HepG2 (cell line): ENCODE results near the gene CADPS. TPM values are rescaled to one million over a fixed set of nuclear protein-coding genes. Genes with fewer than 3 reads are reported as not detected.

ENCODE experiments used
- CREB1 ChIP-seq, 2 experiments: fragments of 450-650 bp in 1 of 2; IDR thresholded peaks; 2 replicates each; pipeline ENCODE4 v1.6.1; 2016 to 2017; ENCODE audit warnings: control low read depth in 1 of 2, mild to moderate bottlenecking in 1 of 2, missing compliant biosample characterization in 1 of 2, missing genetic modification characterization in 1 of 2
- ERF ChIP-seq: IDR thresholded peaks from 2 replicates; pipeline ENCODE4 v1.6.1; 2018; ENCODE audit warnings: missing biosample characterization, missing genetic modification reagents
- PHF20 ChIP-seq: sonication (generic); formaldehyde crosslinking; IDR thresholded peaks from 2 replicates; pipeline ENCODE4 v1.5.0; 2020; ENCODE audit warnings: mild to moderate bottlenecking, missing genetic modification reagents
- SALL1 ChIP-seq: sonication (generic); formaldehyde crosslinking; IDR thresholded peaks from 2 replicates; pipeline ENCODE4 v1.8.0; 2022; ENCODE audit warnings: mild to moderate bottlenecking, missing genetic modification reagents
- SNAPC5 ChIP-seq: sonication (generic); formaldehyde crosslinking; IDR thresholded peaks from 2 replicates; pipeline ENCODE4 v1.8.1; 2023; ENCODE audit warnings: mild to moderate bottlenecking, missing genetic modification reagents, borderline replicate concordance
- TCF7 ChIP-seq: sonication (generic); IDR thresholded peaks from 2 replicates; pipeline ENCODE4 v1.6.1; 2016; ENCODE audit warnings: antibody characterized with exemption, low read depth
- TFE3 ChIP-seq: IDR thresholded peaks from 2 replicates; pipeline ENCODE4 v1.6.1; 2016
- ZBTB1 ChIP-seq: sonication (generic); formaldehyde crosslinking; IDR thresholded peaks from 2 replicates; pipeline ENCODE4 v1.4.0; 2020; ENCODE audit warnings: missing genetic modification reagents, borderline replicate concordance
- ZNF205 ChIP-seq: IDR thresholded peaks from 2 replicates; pipeline ENCODE4 v1.6.1; 2018; ENCODE audit warnings: missing biosample characterization, missing genetic modification reagents
- ZNF296 ChIP-seq: sonication (generic); formaldehyde crosslinking; conservative IDR thresholded peaks from 2 replicates; pipeline ENCODE4 v1.5.0; 2020; ENCODE audit warnings: mild to moderate bottlenecking, missing genetic modification reagents
- ZNF335 ChIP-seq: sonication (generic); formaldehyde crosslinking; IDR thresholded peaks from 2 replicates; pipeline ENCODE4 v1.4.0; 2020; ENCODE audit warnings: missing genetic modification reagents
- ZNF543 ChIP-seq: sonication (generic); formaldehyde crosslinking; IDR thresholded peaks from 2 replicates; pipeline ENCODE4 v1.4.0; 2020; ENCODE audit warnings: mild to moderate bottlenecking, missing genetic modification reagents
- ZNF709 ChIP-seq: sonication (generic); formaldehyde crosslinking; IDR thresholded peaks from 2 replicates; pipeline ENCODE4 v1.5.0; 2020; ENCODE audit warnings: mild to moderate bottlenecking, missing genetic modification reagents
- polyA plus RNA-seq, 8 experiments: library from polyadenylated mRNA; depleted of rRNA in 3 of 8; stranded (reverse) in 7 of 8; unstranded in 1 of 8; fragments of >200 nt; fragmentation: Illumina TruSeq in 4 of 8; extraction: Trizol in 4 of 8; gene quantifications; 2 replicates each; pipeline versions ENCODE4 v1.2.1 to v1.2.3, GENCODE V29; 2011 to 2016; ENCODE audit warnings: low read depth in 4 of 8, missing spikeins in 1 of 8, mixed read lengths in 1 of 8; ENCODE audit not compliant: insufficient read depth in 1 of 8
- total RNA-seq, 5 experiments: library from RNA; depleted of rRNA; stranded (reverse); fragments of >200 nt; fragmentation: Illumina TruSeq; extraction: Trizol; gene quantifications; 2 replicates each; pipeline ENCODE4 v1.2.3, GENCODE V29; 2016; ENCODE audit warnings: low read depth in 1 of 5
- TF ChIP-seq, protein P1 (sequence below): sonication (generic); formaldehyde crosslinking; IDR thresholded peaks from 2 replicates; pipeline ENCODE4 v1.4.0; 2020; ENCODE audit warnings: missing genetic modification reagents
- TF ChIP-seq, protein P2 (sequence below): sonication (generic); formaldehyde crosslinking; IDR thresholded peaks from 2 replicates; pipeline ENCODE4 v1.5.1; 2020; ENCODE audit warnings: mild to moderate bottlenecking, moderate library complexity, missing genetic modification reagents
- TF ChIP-seq, protein P3 (sequence below): sonication (generic); formaldehyde crosslinking; IDR thresholded peaks from 2 replicates; pipeline ENCODE4 v1.4.0; 2020; ENCODE audit warnings: missing genetic modification reagents, borderline replicate concordance
- TF ChIP-seq, protein P4 (sequence below): sonication (generic); formaldehyde crosslinking; IDR thresholded peaks from 2 replicates; pipeline ENCODE4 v1.5.0; 2020; ENCODE audit warnings: mild to moderate bottlenecking, missing genetic modification reagents

The CADPS gene
- total and polyA plus RNA-seq, 2 of the 13 experiments (the other 11 are each of a cell fraction or from before 2014, with no cell fraction given): not detected

GRCh38 chr3:62732183-62732904 lies 142.9 kb downstream of the CADPS start (continued):
- TF ChIP-seq, protein P1, sequence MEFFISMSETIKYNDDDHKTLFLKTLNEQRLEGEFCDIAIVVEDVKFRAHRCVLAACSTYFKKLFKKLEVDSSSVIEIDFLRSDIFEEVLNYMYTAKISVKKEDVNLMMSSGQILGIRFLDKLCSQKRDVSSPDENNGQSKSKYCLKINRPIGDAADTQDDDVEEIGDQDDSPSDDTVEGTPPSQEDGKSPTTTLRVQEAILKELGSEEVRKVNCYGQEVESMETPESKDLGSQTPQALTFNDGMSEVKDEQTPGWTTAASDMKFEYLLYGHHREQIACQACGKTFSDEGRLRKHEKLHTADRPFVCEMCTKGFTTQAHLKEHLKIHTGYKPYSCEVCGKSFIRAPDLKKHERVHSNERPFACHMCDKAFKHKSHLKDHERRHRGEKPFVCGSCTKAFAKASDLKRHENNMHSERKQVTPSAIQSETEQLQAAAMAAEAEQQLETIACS (CRISPR knock-in tag): no peak
- TF ChIP-seq ZNF205 (CRISPR knock-in tag) (peak; percentile 90), ZNF335 (peak; percentile 77; the same call in 1 of the 2 replicates), SALL1 (CRISPR knock-in tag) (peak; percentile 89), ERF (CRISPR knock-in tag) (peak; percentile 81), CREB1 (IDR thresholded peaks at IDR 0.05) (no peak), CREB1 (CRISPR knock-in tag; IDR thresholded peaks at IDR 0.05) (peak; percentile 63), ZNF543 (CRISPR knock-in tag) (no peak), ZNF709 (CRISPR knock-in tag) (0 out of 2 replicates have a peak, but pooled peaks have one; percentile 44), SNAPC5 (CRISPR knock-in tag) (no peak), TCF7 (no peak), ZBTB1 (CRISPR knock-in tag) (no peak), TFE3 (CRISPR knock-in tag) (no peak), ZNF296 (CRISPR knock-in tag) (no peak), PHF20 (CRISPR knock-in tag) (no peak)
- TF ChIP-seq, protein P2, sequence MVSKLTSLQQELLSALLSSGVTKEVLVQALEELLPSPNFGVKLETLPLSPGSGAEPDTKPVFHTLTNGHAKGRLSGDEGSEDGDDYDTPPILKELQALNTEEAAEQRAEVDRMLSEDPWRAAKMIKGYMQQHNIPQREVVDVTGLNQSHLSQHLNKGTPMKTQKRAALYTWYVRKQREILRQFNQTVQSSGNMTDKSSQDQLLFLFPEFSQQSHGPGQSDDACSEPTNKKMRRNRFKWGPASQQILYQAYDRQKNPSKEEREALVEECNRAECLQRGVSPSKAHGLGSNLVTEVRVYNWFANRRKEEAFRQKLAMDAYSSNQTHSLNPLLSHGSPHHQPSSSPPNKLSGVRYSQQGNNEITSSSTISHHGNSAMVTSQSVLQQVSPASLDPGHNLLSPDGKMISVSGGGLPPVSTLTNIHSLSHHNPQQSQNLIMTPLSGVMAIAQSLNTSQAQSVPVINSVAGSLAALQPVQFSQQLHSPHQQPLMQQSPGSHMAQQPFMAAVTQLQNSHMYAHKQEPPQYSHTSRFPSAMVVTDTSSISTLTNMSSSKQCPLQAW (CRISPR knock-in tag): peak; percentile 33; the same call in 1 of the 2 replicates
- TF ChIP-seq, protein P3, sequence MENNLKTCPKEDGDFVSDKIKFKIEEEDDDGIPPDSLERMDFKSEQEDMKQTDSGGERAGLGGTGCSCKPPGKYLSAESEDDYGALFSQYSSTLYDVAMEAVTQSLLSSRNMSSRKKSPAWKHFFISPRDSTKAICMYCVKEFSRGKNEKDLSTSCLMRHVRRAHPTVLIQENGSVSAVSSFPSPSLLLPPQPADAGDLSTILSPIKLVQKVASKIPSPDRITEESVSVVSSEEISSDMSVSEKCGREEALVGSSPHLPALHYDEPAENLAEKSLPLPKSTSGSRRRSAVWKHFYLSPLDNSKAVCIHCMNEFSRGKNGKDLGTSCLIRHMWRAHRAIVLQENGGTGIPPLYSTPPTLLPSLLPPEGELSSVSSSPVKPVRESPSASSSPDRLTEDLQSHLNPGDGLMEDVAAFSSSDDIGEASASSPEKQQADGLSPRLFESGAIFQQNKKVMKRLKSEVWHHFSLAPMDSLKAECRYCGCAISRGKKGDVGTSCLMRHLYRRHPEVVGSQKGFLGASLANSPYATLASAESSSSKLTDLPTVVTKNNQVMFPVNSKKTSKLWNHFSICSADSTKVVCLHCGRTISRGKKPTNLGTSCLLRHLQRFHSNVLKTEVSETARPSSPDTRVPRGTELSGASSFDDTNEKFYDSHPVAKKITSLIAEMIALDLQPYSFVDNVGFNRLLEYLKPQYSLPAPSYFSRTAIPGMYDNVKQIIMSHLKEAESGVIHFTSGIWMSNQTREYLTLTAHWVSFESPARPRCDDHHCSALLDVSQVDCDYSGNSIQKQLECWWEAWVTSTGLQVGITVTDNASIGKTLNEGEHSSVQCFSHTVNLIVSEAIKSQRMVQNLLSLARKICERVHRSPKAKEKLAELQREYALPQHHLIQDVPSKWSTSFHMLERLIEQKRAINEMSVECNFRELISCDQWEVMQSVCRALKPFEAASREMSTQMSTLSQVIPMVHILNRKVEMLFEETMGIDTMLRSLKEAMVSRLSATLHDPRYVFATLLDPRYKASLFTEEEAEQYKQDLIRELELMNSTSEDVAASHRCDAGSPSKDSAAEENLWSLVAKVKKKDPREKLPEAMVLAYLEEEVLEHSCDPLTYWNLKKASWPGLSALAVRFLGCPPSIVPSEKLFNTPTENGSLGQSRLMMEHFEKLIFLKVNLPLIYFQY: no peak
- TF ChIP-seq, protein P4, sequence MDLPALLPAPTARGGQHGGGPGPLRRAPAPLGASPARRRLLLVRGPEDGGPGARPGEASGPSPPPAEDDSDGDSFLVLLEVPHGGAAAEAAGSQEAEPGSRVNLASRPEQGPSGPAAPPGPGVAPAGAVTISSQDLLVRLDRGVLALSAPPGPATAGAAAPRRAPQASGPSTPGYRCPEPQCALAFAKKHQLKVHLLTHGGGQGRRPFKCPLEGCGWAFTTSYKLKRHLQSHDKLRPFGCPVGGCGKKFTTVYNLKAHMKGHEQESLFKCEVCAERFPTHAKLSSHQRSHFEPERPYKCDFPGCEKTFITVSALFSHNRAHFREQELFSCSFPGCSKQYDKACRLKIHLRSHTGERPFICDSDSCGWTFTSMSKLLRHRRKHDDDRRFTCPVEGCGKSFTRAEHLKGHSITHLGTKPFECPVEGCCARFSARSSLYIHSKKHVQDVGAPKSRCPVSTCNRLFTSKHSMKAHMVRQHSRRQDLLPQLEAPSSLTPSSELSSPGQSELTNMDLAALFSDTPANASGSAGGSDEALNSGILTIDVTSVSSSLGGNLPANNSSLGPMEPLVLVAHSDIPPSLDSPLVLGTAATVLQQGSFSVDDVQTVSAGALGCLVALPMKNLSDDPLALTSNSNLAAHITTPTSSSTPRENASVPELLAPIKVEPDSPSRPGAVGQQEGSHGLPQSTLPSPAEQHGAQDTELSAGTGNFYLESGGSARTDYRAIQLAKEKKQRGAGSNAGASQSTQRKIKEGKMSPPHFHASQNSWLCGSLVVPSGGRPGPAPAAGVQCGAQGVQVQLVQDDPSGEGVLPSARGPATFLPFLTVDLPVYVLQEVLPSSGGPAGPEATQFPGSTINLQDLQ (CRISPR knock-in tag): no peak
